Measurements from ENCODE around the gene TRIM51. TPM values are rescaled to one million over a fixed set of nuclear protein-coding genes. Genes with fewer than 3 reads are reported as not detected.
"Not testable (repeated sequence)": the region's sequence is repeated elsewhere in the genome, so short reads cannot be mapped to it uniquely, and the experiment has no call there.

The TRIM51 gene, protein sequence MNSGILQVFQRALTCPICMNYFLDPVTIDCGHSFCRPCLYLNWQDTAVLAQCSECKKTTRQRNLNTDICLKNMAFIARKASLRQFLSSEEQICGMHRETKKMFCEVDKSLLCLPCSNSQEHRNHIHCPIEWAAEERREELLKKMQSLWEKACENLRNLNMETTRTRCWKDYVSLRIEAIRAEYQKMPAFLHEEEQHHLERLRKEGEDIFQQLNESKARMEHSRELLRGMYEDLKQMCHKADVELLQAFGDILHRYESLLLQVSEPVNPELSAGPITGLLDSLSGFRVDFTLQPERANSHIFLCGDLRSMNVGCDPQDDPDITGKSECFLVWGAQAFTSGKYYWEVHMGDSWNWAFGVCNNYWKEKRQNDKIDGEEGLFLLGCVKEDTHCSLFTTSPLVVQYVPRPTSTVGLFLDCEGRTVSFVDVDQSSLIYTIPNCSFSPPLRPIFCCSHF
- total RNA-seq: not detected
- polyA plus RNA-seq: not detected
- long read RNA-seq, donor 1: 0 reads
- long read RNA-seq, donor 2: 0 reads

DNA sequence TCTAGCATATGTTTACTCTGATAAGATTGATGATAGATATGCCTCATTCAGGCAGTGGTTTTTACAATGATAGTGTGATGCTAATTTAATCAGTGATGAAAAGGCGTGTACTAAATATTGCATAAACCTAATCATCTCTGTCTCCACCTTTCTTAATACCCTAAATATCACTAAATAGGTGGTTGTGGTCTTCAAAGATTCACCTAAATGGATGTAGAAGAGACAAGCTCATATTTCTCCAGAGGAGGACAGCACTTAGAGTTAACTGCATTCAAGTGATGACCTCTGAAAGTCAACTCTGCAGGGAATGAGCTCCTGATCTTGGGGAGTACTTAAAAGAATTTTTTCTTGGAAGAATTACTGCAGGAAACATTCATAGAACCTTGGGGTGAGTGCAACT is at the start of gene TRIM51:
TSS of gene TRIM51 (plus strand) at position 301 of the 400 bp plus-strand sequence. CDS start 2,132 bp downstream, outside the sequence.
- 62 to 88% (median 78%) methylated on average over 1 of the region's 1 CpG for WGBS, 5 donors
- H3K9me3 ChIP-seq; H3K4me3 ChIP-seq; H3K36me3 ChIP-seq; H3K27ac ChIP-seq; H3K27me3 ChIP-seq (replicated peaks in 1 of 7); H3K4me1 ChIP-seq; DNase-seq; intact Hi-C loops (cut with DNase I; ENCODE audit: low total_unique reads): not testable (repeated sequence)

DNA sequence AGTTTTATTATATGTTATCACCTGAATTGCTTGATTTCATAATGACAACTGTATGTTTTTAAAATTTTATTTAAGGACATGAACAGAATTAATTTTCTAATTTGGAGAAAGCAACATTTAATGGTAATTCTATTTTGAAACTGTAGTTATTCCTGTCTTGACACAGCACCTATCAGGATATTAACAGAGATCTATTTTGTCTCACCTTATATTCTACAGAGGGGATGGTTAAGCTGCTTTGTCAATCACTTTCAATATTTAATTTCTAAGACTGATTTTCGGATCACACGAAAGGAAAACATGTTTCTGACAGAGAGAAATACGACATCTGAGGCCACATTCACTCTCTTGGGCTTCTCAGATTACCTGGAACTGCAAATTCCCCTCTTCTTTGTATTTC is 44.6 kb upstream of the TRIM51 start, which contains the start of gene OR5D16:
TSS of gene OR5D16 (plus strand) at position 301 of the 400 bp plus-strand sequence. CDS start at position 301, 0 bp downstream.
- 18 to 45% (median 32%) methylated on average over 3 of the region's 3 CpGs for WGBS, 5 donors
- H3K27me3 ChIP-seq (replicated peaks in 1 of 7): no peaks in the 10 kb centered on the region
- H3K4me1 ChIP-seq: no peaks in the 10 kb centered on the region
- peaks cover 0 to 58% (median 18%) of the 10 kb centered on the region in 8 donors for H3K9me3 ChIP-seq
- DNase-seq: no peak
- intact Hi-C loops (cut with DNase I; ENCODE audit: low total_unique reads): no loop called here
- no peaks in the 10 kb centered on the region for H3K36me3 ChIP-seq
- H3K27ac ChIP-seq: no peak within 1 kb of the TSS
- TF ChIP-seq, protein P1, sequence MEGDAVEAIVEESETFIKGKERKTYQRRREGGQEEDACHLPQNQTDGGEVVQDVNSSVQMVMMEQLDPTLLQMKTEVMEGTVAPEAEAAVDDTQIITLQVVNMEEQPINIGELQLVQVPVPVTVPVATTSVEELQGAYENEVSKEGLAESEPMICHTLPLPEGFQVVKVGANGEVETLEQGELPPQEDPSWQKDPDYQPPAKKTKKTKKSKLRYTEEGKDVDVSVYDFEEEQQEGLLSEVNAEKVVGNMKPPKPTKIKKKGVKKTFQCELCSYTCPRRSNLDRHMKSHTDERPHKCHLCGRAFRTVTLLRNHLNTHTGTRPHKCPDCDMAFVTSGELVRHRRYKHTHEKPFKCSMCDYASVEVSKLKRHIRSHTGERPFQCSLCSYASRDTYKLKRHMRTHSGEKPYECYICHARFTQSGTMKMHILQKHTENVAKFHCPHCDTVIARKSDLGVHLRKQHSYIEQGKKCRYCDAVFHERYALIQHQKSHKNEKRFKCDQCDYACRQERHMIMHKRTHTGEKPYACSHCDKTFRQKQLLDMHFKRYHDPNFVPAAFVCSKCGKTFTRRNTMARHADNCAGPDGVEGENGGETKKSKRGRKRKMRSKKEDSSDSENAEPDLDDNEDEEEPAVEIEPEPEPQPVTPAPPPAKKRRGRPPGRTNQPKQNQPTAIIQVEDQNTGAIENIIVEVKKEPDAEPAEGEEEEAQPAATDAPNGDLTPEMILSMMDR (IDR thresholded peaks at IDR 0.05 in 8 of 11, conservative IDR thresholded peaks at IDR 0.05 in 3 of 11): no peak
- TF ChIP-seq POLR2A (IDR thresholded peaks at IDR 0.05): no peak
- TF ChIP-seq POLR2AphosphoS5 (IDR thresholded peaks at IDR 0.05): no peak
- no peak within 1 kb of the TSS for H3K4me3 ChIP-seq

DNA sequence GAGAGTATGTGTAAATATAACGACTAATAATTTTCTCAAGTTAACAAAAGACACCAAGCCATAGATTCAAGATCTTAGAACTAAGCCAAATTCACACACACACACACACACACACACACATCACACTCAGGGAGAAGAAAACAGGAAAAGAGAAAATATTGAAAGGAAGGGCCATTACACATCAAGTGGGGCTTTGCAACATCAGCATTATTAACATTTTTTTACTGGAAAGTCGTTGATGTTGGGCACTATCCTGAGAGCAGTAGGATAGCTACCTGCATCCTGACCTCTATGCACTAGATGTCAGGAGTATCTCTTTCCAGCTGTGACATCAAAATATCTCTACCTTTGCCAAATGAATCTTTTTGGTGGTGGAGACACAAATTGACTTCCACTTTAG is 35.6 kb upstream of the TRIM51 start:
- Histone ChIP-seq H3K27me3 (replicated peaks in 1 of 7) (no peaks in the 10 kb centered on the region), H3K27ac (no peak overlapping the region), H3K4me1 (no peaks in the 10 kb centered on the region), H3K36me3 (no peaks in the 10 kb centered on the region), H3K9me3 (peaks cover 0 to 17% (median 0%) of the 10 kb centered on the region in 8 donors), H3K4me3 (no peak overlapping the region)
- DNase-seq: no peak
- no peak for TF ChIP-seq POLR2A (IDR thresholded peaks at IDR 0.05)
- no peak for TF ChIP-seq POLR2AphosphoS5 (IDR thresholded peaks at IDR 0.05)
- TF ChIP-seq, protein P1 (IDR thresholded peaks at IDR 0.05 in 8 of 11, conservative IDR thresholded peaks at IDR 0.05 in 3 of 11): no peak
- WGBS, 5 donors: 25 to 55% (median 44%) methylated on average over 2 of the region's 2 CpGs
- intact Hi-C loops (cut with DNase I; ENCODE audit: low total_unique reads): no loop called here

DNA sequence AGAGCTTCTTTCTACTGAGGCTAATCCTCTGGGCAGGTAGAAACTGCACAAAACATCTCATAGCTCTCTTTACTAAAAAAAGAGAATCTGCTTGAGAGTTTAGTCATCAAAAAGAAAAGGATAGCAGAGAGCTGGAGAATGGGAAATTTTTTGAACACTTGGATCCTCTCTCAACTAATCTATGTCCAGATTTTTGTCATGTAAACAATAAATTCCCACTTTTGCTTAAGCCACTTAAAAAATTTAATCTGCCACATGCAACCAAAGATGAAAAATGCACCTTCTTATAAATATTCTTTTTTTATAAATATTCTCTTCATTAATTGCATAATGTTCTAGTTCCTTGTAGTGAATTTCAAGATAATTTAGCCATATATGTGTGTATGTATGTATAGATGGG is 34.1 kb upstream of the TRIM51 start:
- no peak for DNase-seq
- Histone ChIP-seq H3K27me3 (replicated peaks in 1 of 7) (no peaks in the 10 kb centered on the region), H3K4me3 (no peak overlapping the region), H3K4me1 (no peaks in the 10 kb centered on the region), H3K36me3 (no peaks in the 10 kb centered on the region), H3K9me3 (peaks cover 0 to 17% (median 0%) of the 10 kb centered on the region in 8 donors), H3K27ac (no peak overlapping the region)
- intact Hi-C loops (cut with DNase I; ENCODE audit: low total_unique reads): no loop called here
- TF ChIP-seq POLR2A (IDR thresholded peaks at IDR 0.05) (no peak), POLR2AphosphoS5 (IDR thresholded peaks at IDR 0.05) (no peak)
- TF ChIP-seq, protein P1 (IDR thresholded peaks at IDR 0.05 in 8 of 11, conservative IDR thresholded peaks at IDR 0.05 in 3 of 11): no peak

Measured in spleen (tissue), 13 donors.